DOHH2 (cell line): ENCODE measurements around the gene FAM9C.

Source experiments
- H3F3A ChIP-seq: fragments of 200-600 bp; sonication (generic), shearing (Covaris generic); 2 replicates; pipeline ENCODE4 v1.6.0; 2016; ENCODE audit warnings: antibody characterized with exemption, mild to moderate bottlenecking; ENCODE audit not compliant: control insufficient read depth, insufficient read depth
- H3K27ac ChIP-seq: fragments of 200-600 bp; sonication (generic); 2 replicates; pipeline ENCODE4 v1.5.1; 2014; ENCODE audit warnings: low read depth, mild to moderate bottlenecking, low read length, moderate library complexity
- H3K27me3 ChIP-seq: fragments of 200-600 bp; sonication (generic); 2 replicates; pipeline ENCODE4 v1.6.1; 2014; ENCODE audit warnings: mild to moderate bottlenecking, low read length, mixed read lengths; ENCODE audit not compliant: control insufficient read depth
- H3K36me3 ChIP-seq: fragments of 200-600 bp; sonication (generic); 2 replicates; pipeline ENCODE4 v1.6.1; 2014; ENCODE audit warnings: mild to moderate bottlenecking, low read length, moderate library complexity, mixed read lengths; ENCODE audit not compliant: control insufficient read depth
- H3K4me1 ChIP-seq: fragments of 200-600 bp; sonication (generic); 2 replicates; pipeline ENCODE4 v1.6.1; 2014; ENCODE audit warnings: mild to moderate bottlenecking, low read length, mixed read lengths; ENCODE audit not compliant: control insufficient read depth
- H3K4me2 ChIP-seq: fragments of 200-600 bp; sonication (generic); 2 replicates; pipeline ENCODE4 v1.6.0; 2014; ENCODE audit warnings: mild to moderate bottlenecking, low read length, moderate library complexity
- H3K4me3 ChIP-seq: fragments of 200-600 bp; sonication (generic); 2 replicates; pipeline ENCODE4 v1.5.1; 2014; ENCODE audit warnings: mild to moderate bottlenecking, low read length, mixed read lengths
- H3K79me2 ChIP-seq: fragments of 200-600 bp; sonication (generic); 2 replicates; pipeline ENCODE4 v1.6.1; 2014; ENCODE audit warnings: mild to moderate bottlenecking, low read length, mixed read lengths; ENCODE audit not compliant: control insufficient read depth
- H3K9me2 ChIP-seq: fragments of 200-600 bp; sonication (generic); replicated peaks from 2 replicates; pipeline ENCODE4 v1.6.1; 2014; ENCODE audit warnings: mild to moderate bottlenecking, low read length, mixed read lengths; ENCODE audit not compliant: control insufficient read depth
- H3K9me3 ChIP-seq: fragments of 200-600 bp; sonication (generic); 2 replicates; pipeline ENCODE4 v1.6.1; 2014; ENCODE audit warnings: antibody characterized with exemption, low read length, mixed read lengths; ENCODE audit not compliant: control insufficient read depth, insufficient read depth
- H4K20me1 ChIP-seq: fragments of 200-600 bp; sonication (generic); 2 replicates; pipeline ENCODE4 v1.6.0; 2014; ENCODE audit warnings: low read depth, mild to moderate bottlenecking, antibody characterized with exemption, low read length, moderate library complexity; ENCODE audit not compliant: control insufficient read depth, insufficient read depth
- EZH2phosphoT487 ChIP-seq: fragments of 200-600 bp; sonication (generic); IDR thresholded peaks from 2 replicates; pipeline ENCODE4 v1.6.1; 2017; ENCODE audit warnings: borderline replicate concordance, mild to moderate bottlenecking, antibody characterized with exemption, low read length, moderate library complexity, mixed read lengths
- TF ChIP-seq, protein P1 (sequence below): fragments of 200-600 bp; sonication (generic); IDR thresholded peaks from one replicate; pipeline ENCODE4 v1.5.1; 2014; ENCODE audit warnings: antibody characterized with exemption, mild to moderate bottlenecking, low read depth, low read length; ENCODE audit not compliant: poor library complexity, severe bottlenecking

Gene FAM9C

GRCh38 chrX:13069771-13070416, 25.5 kb upstream of the FAM9C start:
- no peaks in the 10 kb centered on the region for H3K27me3 ChIP-seq
- no peak overlapping the region for H3K27ac ChIP-seq

GRCh38 chrX:13068651-13069050, 24.2 kb upstream of the FAM9C start:
- no peaks in the 10 kb centered on the region for H3K9me2 ChIP-seq

More at GRCh38 chrX:13069771-13070416, 25.5 kb upstream of the FAM9C start:
- Histone ChIP-seq H3K79me2 (no peaks in the 10 kb centered on the region), H3K36me3 (no peaks in the 10 kb centered on the region), H3F3A (no peaks in the 10 kb centered on the region), H4K20me1 (no peaks in the 10 kb centered on the region), H3K9me3 (no peaks in the 10 kb centered on the region), H3K4me3 (no peak overlapping the region), H3K4me1 (peaks cover 11% of the 10 kb centered on the region), H3K4me2 (no peak overlapping the region), H3K9me2 (no peaks in the 10 kb centered on the region)
- TF ChIP-seq, protein P1, sequence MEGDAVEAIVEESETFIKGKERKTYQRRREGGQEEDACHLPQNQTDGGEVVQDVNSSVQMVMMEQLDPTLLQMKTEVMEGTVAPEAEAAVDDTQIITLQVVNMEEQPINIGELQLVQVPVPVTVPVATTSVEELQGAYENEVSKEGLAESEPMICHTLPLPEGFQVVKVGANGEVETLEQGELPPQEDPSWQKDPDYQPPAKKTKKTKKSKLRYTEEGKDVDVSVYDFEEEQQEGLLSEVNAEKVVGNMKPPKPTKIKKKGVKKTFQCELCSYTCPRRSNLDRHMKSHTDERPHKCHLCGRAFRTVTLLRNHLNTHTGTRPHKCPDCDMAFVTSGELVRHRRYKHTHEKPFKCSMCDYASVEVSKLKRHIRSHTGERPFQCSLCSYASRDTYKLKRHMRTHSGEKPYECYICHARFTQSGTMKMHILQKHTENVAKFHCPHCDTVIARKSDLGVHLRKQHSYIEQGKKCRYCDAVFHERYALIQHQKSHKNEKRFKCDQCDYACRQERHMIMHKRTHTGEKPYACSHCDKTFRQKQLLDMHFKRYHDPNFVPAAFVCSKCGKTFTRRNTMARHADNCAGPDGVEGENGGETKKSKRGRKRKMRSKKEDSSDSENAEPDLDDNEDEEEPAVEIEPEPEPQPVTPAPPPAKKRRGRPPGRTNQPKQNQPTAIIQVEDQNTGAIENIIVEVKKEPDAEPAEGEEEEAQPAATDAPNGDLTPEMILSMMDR: no peak
- no peak for TF ChIP-seq EZH2phosphoT487

GRCh38 chrX:13067773-13068172, 23.4 kb upstream of the FAM9C start:
- no peak for TF ChIP-seq EZH2phosphoT487
- TF ChIP-seq, protein P1: no peak
- H3K4me1 ChIP-seq: no peaks in the 10 kb centered on the region
- H3K4me2 ChIP-seq: no peak overlapping the region
- H4K20me1 ChIP-seq: no peaks in the 10 kb centered on the region
- H3K27me3 ChIP-seq: no peaks in the 10 kb centered on the region
- no peak overlapping the region for H3K27ac ChIP-seq
- H3K79me2 ChIP-seq: no peaks in the 10 kb centered on the region
- H3K4me3 ChIP-seq: no peak overlapping the region
- H3K9me3 ChIP-seq: no peaks in the 10 kb centered on the region
- H3K9me2 ChIP-seq: no peaks in the 10 kb centered on the region
- no peaks in the 10 kb centered on the region for H3K36me3 ChIP-seq
- no peaks in the 10 kb centered on the region for H3F3A ChIP-seq

More at GRCh38 chrX:13068651-13069050, 24.2 kb upstream of the FAM9C start:
- H3K27ac ChIP-seq: no peak overlapping the region
- H3K36me3 ChIP-seq: no peaks in the 10 kb centered on the region
- no peaks in the 10 kb centered on the region for H4K20me1 ChIP-seq
- H3K4me2 ChIP-seq: no peak overlapping the region
- H3K79me2 ChIP-seq: no peaks in the 10 kb centered on the region
- H3K4me1 ChIP-seq: no peaks in the 10 kb centered on the region
- no peak overlapping the region for H3K4me3 ChIP-seq
- H3K9me3 ChIP-seq: no peaks in the 10 kb centered on the region
- H3F3A ChIP-seq: no peaks in the 10 kb centered on the region
- H3K27me3 ChIP-seq: no peaks in the 10 kb centered on the region
- no peak for TF ChIP-seq EZH2phosphoT487
- TF ChIP-seq, protein P1: no peak
